Coronary artery (tissue), 2 donors: ENCODE data around the gene ZNF121.
A peak's percentile ranks its signal among the peaks of the same experiment; 100 is the strongest.

Experiments used
- DNase-seq: peaks from one replicate; pipeline ENCODE4 v3.0.0-alpha.2; 2017; ENCODE audit warnings: low spot score
- H3K27ac ChIP-seq, 2 donors: fragments of 200-600 bp; sonication (generic); one replicate each; pipeline ENCODE4 v1.5.1; 2016 to 2019
- H3K4me3 ChIP-seq: fragments of 200-600 bp; sonication (generic); 2 replicates; pipeline ENCODE4 v1.5.1; 2016; ENCODE audit warnings: mild to moderate bottlenecking, moderate library complexity
- CTCF ChIP-seq: fragments of 200-600 bp; sonication (generic); IDR thresholded peaks from one replicate; pipeline ENCODE4 v1.5.1; 2019; ENCODE audit warnings: antibody characterized with exemption

Gene ZNF121

GRCh38 chr19:9535934-9536333 is 48.4 kb downstream of the ZNF121 start:
- no peak for DNase-seq
- H3K4me3 ChIP-seq: no peak overlapping the region
- no peak for TF ChIP-seq CTCF
- no peak overlapping the region for H3K27ac ChIP-seq

- H3K27ac ChIP-seq: no peak overlapping the region
- no peak overlapping the region for H3K4me3 ChIP-seq
- no peak for DNase-seq
- no peak for TF ChIP-seq CTCF
Observed at GRCh38 chr19:9531933-9532332, 52.4 kb downstream of the ZNF121 start.

DNA sequence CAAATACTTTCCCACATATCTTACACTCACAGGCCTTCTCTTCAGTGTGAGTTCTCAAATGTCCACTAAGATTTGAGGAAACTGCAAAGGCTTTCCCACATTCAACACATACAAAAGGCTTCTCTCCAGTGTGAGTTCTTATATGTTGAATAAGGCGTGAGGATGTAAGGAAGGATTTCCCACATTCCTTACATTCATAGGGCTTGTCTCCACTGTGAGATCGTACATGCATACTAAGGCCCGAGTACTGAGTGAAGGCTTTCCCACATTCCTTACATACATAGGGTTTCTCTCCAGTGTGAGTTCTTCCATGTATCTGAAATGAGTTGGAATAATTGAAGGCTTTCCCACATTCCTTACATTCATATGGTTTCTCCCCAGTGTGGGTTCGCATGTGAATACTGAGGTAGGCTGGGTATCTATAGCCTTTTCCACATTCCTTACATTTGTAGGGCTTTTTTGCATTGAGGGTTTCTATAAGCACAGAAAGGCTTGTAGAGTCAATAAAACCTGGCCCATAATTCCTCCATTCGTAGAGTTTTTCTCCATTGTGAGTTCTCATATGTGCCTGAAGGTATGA is 55.5 kb downstream of the ZNF121 start:
- Histone ChIP-seq H3K27ac (no peak overlapping the region), H3K4me3 (peak overlapping the region; percentile 44)
- no peak for TF ChIP-seq CTCF
- DNase-seq: no peak

DNA sequence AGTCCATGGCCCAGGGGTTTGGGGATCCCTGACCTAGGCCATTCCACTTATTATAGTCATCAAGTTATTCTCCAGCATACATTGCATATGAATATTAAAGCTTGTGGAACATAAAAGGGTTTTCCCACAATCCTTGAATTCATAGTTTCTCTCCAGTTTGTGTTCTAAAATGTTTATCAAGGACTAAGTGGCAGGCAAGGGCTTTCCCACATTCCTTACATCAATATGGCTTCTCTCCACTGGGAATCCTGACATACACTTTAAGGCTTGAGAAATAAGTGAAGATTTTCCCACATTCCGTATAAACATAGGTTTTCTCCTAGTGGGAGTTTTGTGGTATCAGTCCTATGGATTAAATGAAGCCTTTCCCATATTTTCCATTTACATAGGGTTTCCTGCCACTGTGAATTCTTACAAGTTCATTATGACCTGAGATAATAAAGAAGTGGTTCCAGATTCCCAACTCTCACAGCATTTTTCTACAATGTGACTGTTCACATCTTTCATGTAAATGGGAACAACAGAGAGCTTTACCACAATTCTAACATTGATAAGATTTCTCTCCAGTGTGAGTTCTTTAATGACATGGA is 60.3 kb downstream of the ZNF121 start:
- TF ChIP-seq CTCF: no peak
- DNase-seq: no peak
- Histone ChIP-seq H3K27ac (no peak overlapping the region), H3K4me3 (peak overlapping the region; percentile 1)
